ENCODE results near the gene SOCS7.

Gene SOCS7

GRCh38 chr17:38351412-38352222 is at the start of gene SOCS7:
Gene SOCS7, plus strand, starts transcription at chr17:38351844. Its CDS starts 209 bp downstream, at chr17:38352053.
- DNase-seq (ENCODE audit: low read depth in 2 of 2), result peak; percentile 86 to 88

GRCh38 chr17:38315497-38315896 is 36.1 kb upstream of the SOCS7 start:
- DNase-seq (ENCODE audit: low read depth in 2 of 2), result no peak

GRCh38 chr17:38317081-38317480 is 34.6 kb upstream of the SOCS7 start:
- no peak for DNase-seq (ENCODE audit: low read depth in 2 of 2)

GRCh38 chr17:38320482-38320881 is 31.2 kb upstream of the SOCS7 start:
- DNase-seq (ENCODE audit: low read depth in 2 of 2), result no peak

GRCh38 chr17:38322156-38322779 is 29.4 kb upstream of the SOCS7 start:
- peak; percentile 47 to 48 for DNase-seq (ENCODE audit: low read depth in 2 of 2)

- no peak for DNase-seq (ENCODE audit: low read depth in 2 of 2)
Measured at GRCh38 chr17:38322897-38323296, 28.7 kb upstream of the SOCS7 start.

GRCh38 chr17:38324141-38324697 is 27.4 kb upstream of the SOCS7 start:
- DNase-seq (ENCODE audit: low read depth in 2 of 2), result no peak

- DNase-seq (ENCODE audit: low read depth in 2 of 2), result no peak
Measured at GRCh38 chr17:38324772-38325171, 26.9 kb upstream of the SOCS7 start.

GRCh38 chr17:38325221-38325851 is 26.3 kb upstream of the SOCS7 start:
- no peak for DNase-seq (ENCODE audit: low read depth in 2 of 2)

- no peak for DNase-seq (ENCODE audit: low read depth in 2 of 2)
Measured at GRCh38 chr17:38326996-38327792, 24.4 kb upstream of the SOCS7 start.

- no peak for DNase-seq (ENCODE audit: low read depth in 2 of 2)
Measured at GRCh38 chr17:38327936-38328335, 23.7 kb upstream of the SOCS7 start.

GRCh38 chr17:38328620-38329019 is 23.0 kb upstream of the SOCS7 start:
- no peak for DNase-seq (ENCODE audit: low read depth in 2 of 2)

- no peak for DNase-seq (ENCODE audit: low read depth in 2 of 2)
Measured at GRCh38 chr17:38329284-38329683, 22.4 kb upstream of the SOCS7 start.

GRCh38 chr17:38329808-38330730 is 21.6 kb upstream of the SOCS7 start:
- no peak for DNase-seq (ENCODE audit: low read depth in 2 of 2)

GRCh38 chr17:38330941-38331411 is 20.7 kb upstream of the SOCS7 start:
- DNase-seq (ENCODE audit: low read depth in 2 of 2), result no peak

- no peak for DNase-seq (ENCODE audit: low read depth in 2 of 2)
Measured at GRCh38 chr17:38332735-38333134, 18.9 kb upstream of the SOCS7 start.

- DNase-seq (ENCODE audit: low read depth in 2 of 2), result no peak
Measured at GRCh38 chr17:38333635-38334295, 17.9 kb upstream of the SOCS7 start.

GRCh38 chr17:38334480-38335364 is 16.9 kb upstream of the SOCS7 start:
- no peak for DNase-seq (ENCODE audit: low read depth in 2 of 2)

- no peak for DNase-seq (ENCODE audit: low read depth in 2 of 2)
Measured at GRCh38 chr17:38336838-38337237, 14.8 kb upstream of the SOCS7 start.

All from activated CD8-positive, alpha-beta memory T cell treated with anti-CD3 and anti-CD28 coated beads for 4 hours (primary cell).